Endothelial cell of umbilical vein (primary cell): ENCODE data around the gene YAP1. TPM values are rescaled to one million over a fixed set of nuclear protein-coding genes. Genes with fewer than 3 reads are reported as not detected.

ENCODE experiments used
- BruUV-seq: library from RNA; stranded (reverse); fragments of 400-500 nt; replicated peaks from 2 replicates; lab custom pipeline; 2021; lab: Mats Ljungman, UMichigan
- CTCF ChIA-PET: fragments of 300-600, 350-600 bp; sonication (Branson Sonifier 250); formaldehyde crosslinking; loops from one replicate; lab custom pipeline; 2021; ENCODE audit warnings: antibody characterized with exemption, inconsistent platforms; lab: Charles Lee
- POLR2A ChIA-PET: fragments of 300-600, 350-600 bp; sonication (Branson Sonifier 250); formaldehyde crosslinking; loops from one replicate; lab custom pipeline; 2021; ENCODE audit warnings: antibody characterized with exemption, inconsistent platforms; lab: Charles Lee
- DNase-seq: peaks from one replicate; pipeline ENCODE4 v3.0.0-alpha.2; 2011; ENCODE audit warnings: low read depth, low spot score
- FAIRE-seq: peaks from 2 replicates; lab custom pipeline; 2011; peaks lifted over from hg19 to GRCh38; lab: Jason Lieb, UNC
- H2AFZ ChIP-seq: 2 replicates; pipeline ENCODE4 v1.6.0; 2012; ENCODE audit warnings: low read depth, low read length, control low read depth, inconsistent platforms
- H3K27ac ChIP-seq: 2 replicates; pipeline ENCODE4 v1.5.1; 2011; ENCODE audit warnings: low read depth, mild to moderate bottlenecking, control low read depth, low read length, moderate library complexity; ENCODE audit not compliant: insufficient read depth
- H3K27me3 ChIP-seq, 2 experiments: 2 replicates each; pipeline versions ENCODE4 v1.6.0 to v1.6.1; 2011; ENCODE audit warnings: low read length in 2 of 2, mixed read lengths in 1 of 2; ENCODE audit not compliant: control insufficient read depth in 2 of 2, insufficient read depth in 2 of 2
- H3K36me3 ChIP-seq, 2 experiments: 2 replicates in 1 of 2; 3 replicates in 1 of 2; pipeline ENCODE4 v1.5.1; 2011; ENCODE audit warnings: low read length in 2 of 2, mild to moderate bottlenecking in 1 of 2, moderate library complexity in 1 of 2; ENCODE audit not compliant: control insufficient read depth in 2 of 2, insufficient read depth in 2 of 2; ENCODE audit errors: extremely low read depth in 1 of 2
- H3K4me1 ChIP-seq: 3 replicates; pipeline ENCODE4 v1.5.1; 2011; ENCODE audit warnings: mild to moderate bottlenecking, low read length; ENCODE audit not compliant: control insufficient read depth, insufficient read depth; ENCODE audit errors: extremely low read depth
- H3K4me2 ChIP-seq: 2 replicates; pipeline ENCODE4 v1.6.1; 2011; ENCODE audit warnings: low read length, control low read depth, mixed read lengths; ENCODE audit not compliant: insufficient read depth
- H3K4me3 ChIP-seq, 3 experiments: fragments of 200-600 bp in 1 of 3; sonication (generic), shearing (Covaris generic) in 1 of 3; replicated peaks in 1 of 3; 2 replicates each; pipeline ENCODE4 v1.5.1; 2011 to 2016; ENCODE audit warnings: control low read depth in 3 of 3, low read length in 3 of 3, mild to moderate bottlenecking in 2 of 3, inconsistent platforms in 1 of 3, low read depth in 1 of 3, moderate library complexity in 1 of 3; ENCODE audit not compliant: insufficient read depth in 1 of 3
- H3K79me2 ChIP-seq: 2 replicates; pipeline ENCODE4 v1.6.0; 2012; ENCODE audit warnings: low read length, inconsistent platforms; ENCODE audit not compliant: control insufficient read depth, insufficient read depth
- H3K9ac ChIP-seq: replicated peaks from 2 replicates; pipeline ENCODE3; 2011; ENCODE audit warnings: low read length, control low read depth; ENCODE audit not compliant: insufficient read depth; ENCODE audit errors: extremely low read depth
- H3K9me1 ChIP-seq: replicated peaks from 3 replicates; pipeline ENCODE4 v1.6.0; 2011; ENCODE audit warnings: mild to moderate bottlenecking, low read length; ENCODE audit not compliant: control insufficient read depth, insufficient read depth; ENCODE audit errors: extremely low read depth
- H3K9me3 ChIP-seq: replicated peaks from 2 replicates; pipeline ENCODE4 v1.5.1; 2012; ENCODE audit warnings: low read length, inconsistent platforms; ENCODE audit not compliant: control insufficient read depth, insufficient read depth
- H4K20me1 ChIP-seq: replicated peaks from 2 replicates; pipeline ENCODE3; 2011; ENCODE audit warnings: mild to moderate bottlenecking, low read length; ENCODE audit not compliant: control insufficient read depth, insufficient read depth; ENCODE audit errors: extremely low read depth
- EZH2 ChIP-seq: IDR thresholded peaks from 2 replicates; pipeline ENCODE4 v1.6.1; 2012; ENCODE audit warnings: borderline replicate concordance, low read depth, mild to moderate bottlenecking, moderate library complexity, low read length, inconsistent platforms; ENCODE audit not compliant: severe bottlenecking
- FOS ChIP-seq: IDR thresholded peaks from 2 replicates; pipeline ENCODE4 v1.6.1; 2011; ENCODE audit warnings: mild to moderate bottlenecking, low read length, moderate library complexity, borderline replicate concordance; ENCODE audit not compliant: insufficient read depth
- GATA2 ChIP-seq: IDR thresholded peaks from 2 replicates; pipeline ENCODE4 v1.7.0; 2011; ENCODE audit warnings: low read depth, mild to moderate bottlenecking, moderate library complexity, mixed read lengths, low read length; ENCODE audit not compliant: insufficient read length, insufficient read depth
- JUN ChIP-seq: IDR thresholded peaks from 2 replicates; pipeline ENCODE4 v1.6.1; 2011; ENCODE audit warnings: borderline replicate concordance, low read depth; ENCODE audit not compliant: insufficient read length, insufficient read depth
- MYC ChIP-seq: IDR thresholded peaks from one replicate; pipeline ENCODE4 v1.6.1; 2011; ENCODE audit warnings: mild to moderate bottlenecking, low read depth, low read length
- POLR2A ChIP-seq: IDR thresholded peaks from 2 replicates; pipeline ENCODE4 v1.6.1; 2012; ENCODE audit warnings: low read depth, mild to moderate bottlenecking, control low read depth, low read length
- POLR2AphosphoS5 ChIP-seq: IDR thresholded peaks from 2 replicates; pipeline ENCODE4 v1.6.1; 2012; ENCODE audit warnings: low read depth, mild to moderate bottlenecking, control low read depth, low read length, moderate library complexity; ENCODE audit not compliant: insufficient read depth
- dilution Hi-C: fragments of 300-500 bp; cut with MboI; formaldehyde crosslinking; loops from one replicate; pipeline ENCODE4 v1.15.0; 2019; ENCODE audit warnings: low sequenced_read_pairs; ENCODE audit not compliant: extremely low pct_ligation_motif_present
- intact Hi-C: fragments of 100-400 bp; cut with micrococcal nuclease; formaldehyde crosslinking; loops from one replicate; pipeline ENCODE4 v1.10.0; 2022
- polyA plus RNA-seq, 4 experiments: library from polyadenylated mRNA; depleted of rRNA in 3 of 4; stranded (reverse) in 3 of 4; unstranded in 1 of 4; fragments of >200 nt; gene quantifications; 2 replicates each; pipeline versions ENCODE4 v1.2.1 to v1.2.3, GENCODE V29; 2011 to 2012; ENCODE audit warnings: missing spikeins in 1 of 4
- total RNA-seq: library from RNA; stranded (reverse); gene quantifications from 2 replicates; pipeline ENCODE4 v1.2.3, GENCODE V29; 2021
- TF ChIP-seq, protein P1 (sequence below), 2 donors: IDR thresholded peaks; 1 replicate in 1 of 2; 2 replicates in 1 of 2; pipeline ENCODE4 v1.5.1; 2011; ENCODE audit warnings: low read length in 2 of 2, mild to moderate bottlenecking in 2 of 2, moderate library complexity in 2 of 2, control low read depth in 1 of 2, inconsistent platforms in 1 of 2, low read depth in 1 of 2; ENCODE audit not compliant: insufficient read depth in 1 of 2; ENCODE audit errors: extremely low read depth in 1 of 2
- TF ChIP-seq, protein P2 (sequence below): IDR thresholded peaks from 2 replicates; pipeline ENCODE4 v1.6.1; 2011; ENCODE audit not compliant: insufficient read depth, insufficient read length

YAP1 gene
- total and polyA plus RNA-seq, 2 donors (not counting 3 experiments of a cell fraction or from before 2014, with no cell fraction given) = 32.6 to 48.9 TPM

DNA sequence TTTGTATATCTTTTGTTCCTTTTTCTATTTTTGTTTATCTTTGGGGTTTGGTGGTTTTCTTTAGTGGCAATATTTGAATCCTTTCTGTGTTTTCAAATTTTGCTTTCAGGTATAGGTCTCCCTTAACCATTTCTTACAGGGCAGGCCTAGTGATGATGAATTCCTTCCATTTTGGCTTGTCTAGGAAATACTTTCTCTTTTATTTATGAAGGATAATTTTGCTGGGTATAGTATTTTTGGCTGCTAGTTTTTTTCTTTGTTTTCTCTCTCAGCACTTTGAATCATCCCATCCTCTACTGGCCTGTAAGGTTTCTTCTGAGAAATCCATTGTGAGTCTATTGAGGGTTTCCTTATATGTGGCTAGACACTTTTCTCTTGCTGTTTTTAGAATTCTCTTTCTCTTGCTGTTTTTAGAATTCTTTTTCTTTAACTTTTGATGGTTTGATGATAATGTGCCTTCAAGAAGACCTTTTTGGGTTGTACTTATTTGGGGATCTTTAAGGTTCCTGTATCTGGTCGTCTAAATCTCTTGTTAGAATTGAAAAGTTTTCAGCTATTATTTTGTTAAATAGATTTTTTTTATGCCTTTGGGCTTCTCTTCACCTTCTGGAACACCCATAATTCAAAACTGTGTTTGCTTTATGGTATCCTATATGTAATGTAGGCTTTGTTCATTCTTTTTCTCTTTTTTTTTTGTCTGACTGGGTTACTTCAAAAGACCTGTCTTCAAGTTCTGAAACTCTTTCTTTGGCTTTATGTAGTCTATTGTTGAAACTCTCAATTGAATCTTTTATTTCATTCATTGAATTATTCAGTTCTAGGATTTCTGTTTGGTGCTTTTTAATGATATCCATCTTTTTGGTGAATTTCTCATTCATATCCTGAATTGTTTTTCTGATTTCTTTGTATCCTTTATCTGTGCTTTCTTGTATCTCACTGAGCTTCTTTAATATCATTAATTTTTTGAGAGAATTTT lies 38.5 kb upstream of the YAP1 start:
- Histone ChIP-seq H3K9ac (no peak overlapping the region), H2AFZ (no peak overlapping the region), H3K27me3 (peaks cover 2 to 3% of the 10 kb centered on the region in 2 experiments), H4K20me1 (no peaks in the 10 kb centered on the region), H3K9me1 (no peaks in the 10 kb centered on the region), H3K27ac (no peak overlapping the region), H3K79me2 (no peaks in the 10 kb centered on the region), H3K9me3 (no peaks in the 10 kb centered on the region), H3K36me3 (no peaks in the 10 kb centered on the region), H3K4me2 (no peak overlapping the region), H3K4me3 (no peak overlapping the region), H3K4me1 (no peaks in the 10 kb centered on the region)
- dilution Hi-C loops = no loop called here
- no peak for TF ChIP-seq POLR2AphosphoS5
- TF ChIP-seq POLR2A = no peak
- TF ChIP-seq MYC = no peak
- TF ChIP-seq, protein P1, sequence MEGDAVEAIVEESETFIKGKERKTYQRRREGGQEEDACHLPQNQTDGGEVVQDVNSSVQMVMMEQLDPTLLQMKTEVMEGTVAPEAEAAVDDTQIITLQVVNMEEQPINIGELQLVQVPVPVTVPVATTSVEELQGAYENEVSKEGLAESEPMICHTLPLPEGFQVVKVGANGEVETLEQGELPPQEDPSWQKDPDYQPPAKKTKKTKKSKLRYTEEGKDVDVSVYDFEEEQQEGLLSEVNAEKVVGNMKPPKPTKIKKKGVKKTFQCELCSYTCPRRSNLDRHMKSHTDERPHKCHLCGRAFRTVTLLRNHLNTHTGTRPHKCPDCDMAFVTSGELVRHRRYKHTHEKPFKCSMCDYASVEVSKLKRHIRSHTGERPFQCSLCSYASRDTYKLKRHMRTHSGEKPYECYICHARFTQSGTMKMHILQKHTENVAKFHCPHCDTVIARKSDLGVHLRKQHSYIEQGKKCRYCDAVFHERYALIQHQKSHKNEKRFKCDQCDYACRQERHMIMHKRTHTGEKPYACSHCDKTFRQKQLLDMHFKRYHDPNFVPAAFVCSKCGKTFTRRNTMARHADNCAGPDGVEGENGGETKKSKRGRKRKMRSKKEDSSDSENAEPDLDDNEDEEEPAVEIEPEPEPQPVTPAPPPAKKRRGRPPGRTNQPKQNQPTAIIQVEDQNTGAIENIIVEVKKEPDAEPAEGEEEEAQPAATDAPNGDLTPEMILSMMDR (IDR thresholded peaks at IDR 0.05; ENCODE audit: extremely low read depth in 1 of 2, insufficient read depth in 1 of 2, low read depth in 1 of 2, low read length in 2 of 2) = no peak
- TF ChIP-seq GATA2 = no peak
- TF ChIP-seq EZH2 = no peak
- no peak for TF ChIP-seq JUN
- TF ChIP-seq, protein P2, sequence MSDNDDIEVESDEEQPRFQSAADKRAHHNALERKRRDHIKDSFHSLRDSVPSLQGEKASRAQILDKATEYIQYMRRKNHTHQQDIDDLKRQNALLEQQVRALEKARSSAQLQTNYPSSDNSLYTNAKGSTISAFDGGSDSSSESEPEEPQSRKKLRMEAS = no peak
- no peak for TF ChIP-seq FOS
- FAIRE-seq (no peak), DNase-seq (no peak)
- intact Hi-C loops = no loop called here
- ChIA-PET CTCF (no interaction called here), POLR2A (no interaction called here)
- BruUV-seq = no TSS peak
